Glomerular visceral epithelial cell (primary cell): ENCODE measurements around the gene RBFOX2.
A peak's percentile ranks its signal among the peaks of the same experiment; 100 is the strongest.

Source experiments
- DNase-seq: peaks from one replicate; pipeline ENCODE4 v3.0.0-alpha.2; 2016; ENCODE audit errors: extremely low spot score

The RBFOX2 gene

GRCh38 chr22:35930933-35931332 lies 97.7 kb downstream of the RBFOX2 start:
- DNase-seq = peak; percentile 54

- no peak for DNase-seq
These were observed 100.3 kb downstream of the RBFOX2 start for GRCh38 chr22:35928285-35928798.

- no peak for DNase-seq
These were observed 105.6 kb downstream of the RBFOX2 start for GRCh38 chr22:35923026-35923425.

GRCh38 chr22:35921777-35922176 lies 106.8 kb downstream of the RBFOX2 start:
- peak; percentile 84 for DNase-seq

GRCh38 chr22:35921044-35921443 lies 107.6 kb downstream of the RBFOX2 start:
- no peak for DNase-seq

- no peak for DNase-seq
These were observed 109.6 kb downstream of the RBFOX2 start for GRCh38 chr22:35919002-35919542.

- no peak for DNase-seq
These were observed 110.2 kb downstream of the RBFOX2 start for GRCh38 chr22:35918456-35918855.

GRCh38 chr22:35917651-35918050 lies 111.0 kb downstream of the RBFOX2 start:
- DNase-seq = no peak

- peak; percentile 12 for DNase-seq
These were observed 113.1 kb downstream of the RBFOX2 start for GRCh38 chr22:35915477-35916013.

- peak; percentile 77 for DNase-seq
These were observed 113.8 kb downstream of the RBFOX2 start for GRCh38 chr22:35914665-35915476.

- no peak for DNase-seq
These were observed 114.3 kb downstream of the RBFOX2 start for GRCh38 chr22:35914357-35914664.

GRCh38 chr22:35913925-35914324 lies 114.7 kb downstream of the RBFOX2 start:
- no peak for DNase-seq

- no peak for DNase-seq
These were observed 116.0 kb downstream of the RBFOX2 start for GRCh38 chr22:35912658-35913057.

GRCh38 chr22:35911877-35912276 lies 116.7 kb downstream of the RBFOX2 start:
- no peak for DNase-seq

GRCh38 chr22:35910926-35911325 lies 117.7 kb downstream of the RBFOX2 start:
- no peak for DNase-seq

- no peak for DNase-seq
These were observed 118.4 kb downstream of the RBFOX2 start for GRCh38 chr22:35910003-35910769.

GRCh38 chr22:35905894-35906293 lies 122.7 kb downstream of the RBFOX2 start:
- DNase-seq = no peak

- DNase-seq = no peak
These were observed 123.9 kb downstream of the RBFOX2 start for GRCh38 chr22:35904752-35905151.

GRCh38 chr22:35904336-35904692 lies 124.3 kb downstream of the RBFOX2 start:
- no peak for DNase-seq

GRCh38 chr22:35903571-35904335 lies 124.9 kb downstream of the RBFOX2 start:
- no peak for DNase-seq

GRCh38 chr22:35900483-35901168 lies 128.0 kb downstream of the RBFOX2 start:
- DNase-seq = peak; percentile 45
